Coronary artery (tissue), 2 donors: ENCODE data around the gene GPR183.

ENCODE experiments used
- DNase-seq: peaks from one replicate; pipeline ENCODE4 v3.0.0-alpha.2; 2017; ENCODE audit warnings: low spot score
- H3K27ac ChIP-seq, 2 donors: fragments of 200-600 bp; sonication (generic); one replicate each; pipeline ENCODE4 v1.5.1; 2016 to 2019
- H3K4me3 ChIP-seq: fragments of 200-600 bp; sonication (generic); 2 replicates; pipeline ENCODE4 v1.5.1; 2016; ENCODE audit warnings: mild to moderate bottlenecking, moderate library complexity
- CTCF ChIP-seq: fragments of 200-600 bp; sonication (generic); IDR thresholded peaks from one replicate; pipeline ENCODE4 v1.5.1; 2019; ENCODE audit warnings: antibody characterized with exemption

Gene GPR183

GRCh38 chr13:99339736-99340397 is 32.7 kb upstream of the GPR183 start:
- no peak overlapping the region for H3K27ac ChIP-seq
- DNase-seq = no peak
- no peak for TF ChIP-seq CTCF
- H3K4me3 ChIP-seq = no peak overlapping the region

GRCh38 chr13:99339230-99339721 is 32.1 kb upstream of the GPR183 start:
- DNase-seq = no peak
- Histone ChIP-seq H3K4me3 (no peak overlapping the region), H3K27ac (no peak overlapping the region)
- no peak for TF ChIP-seq CTCF

GRCh38 chr13:99335603-99336002 is 28.4 kb upstream of the GPR183 start:
- H3K27ac ChIP-seq = no peak overlapping the region
- DNase-seq = no peak
- TF ChIP-seq CTCF = no peak
- H3K4me3 ChIP-seq = no peak overlapping the region

GRCh38 chr13:99335087-99335486 is 27.9 kb upstream of the GPR183 start:
- Histone ChIP-seq H3K27ac (no peak overlapping the region), H3K4me3 (no peak overlapping the region)
- TF ChIP-seq CTCF = no peak
- no peak for DNase-seq

GRCh38 chr13:99334221-99334620 is 27.0 kb upstream of the GPR183 start:
- Histone ChIP-seq H3K4me3 (no peak overlapping the region), H3K27ac (no peak overlapping the region)
- DNase-seq = no peak
- TF ChIP-seq CTCF = no peak

- no peak overlapping the region for H3K4me3 ChIP-seq
- no peak overlapping the region for H3K27ac ChIP-seq
- DNase-seq = no peak
- TF ChIP-seq CTCF = no peak
These were observed 25.3 kb upstream of the GPR183 start for GRCh38 chr13:99332456-99332855.

- TF ChIP-seq CTCF = no peak
- no peak for DNase-seq
- Histone ChIP-seq H3K27ac (no peak overlapping the region), H3K4me3 (no peak overlapping the region)
These were observed 24.7 kb upstream of the GPR183 start for GRCh38 chr13:99331881-99332293.
